ENCODE measurements around the gene PPP3CA. TPM values are rescaled to one million over a fixed set of nuclear protein-coding genes. Genes with fewer than 3 reads are reported as not detected.
A peak's percentile ranks its signal among the peaks of the same experiment; 100 is the strongest.

The PPP3CA gene
- total and polyA plus RNA-seq, 4 donors, result 13.5 to 72.0 (median 30.7) TPM

GRCh38 chr4:101331017-101331416, 16.3 kb downstream of the PPP3CA start:
- H3K27ac ChIP-seq (ENCODE audit: low read depth in 1 of 2, low read length in 1 of 2), result no peak overlapping the region
- no peaks in the 10 kb centered on the region for H3K27me3 ChIP-seq (ENCODE audit: control insufficient read depth in 3 of 3, insufficient read depth in 3 of 3, low read length in 2 of 3)
- ATAC-seq (ENCODE audit: insufficient read depth, low FRiP score) (no peak), DNase-seq (no peak)
- WGBS, 2 donors, result 71 to 89% methylated on average over 1 of the region's 1 CpG
- TF ChIP-seq, protein P1, sequence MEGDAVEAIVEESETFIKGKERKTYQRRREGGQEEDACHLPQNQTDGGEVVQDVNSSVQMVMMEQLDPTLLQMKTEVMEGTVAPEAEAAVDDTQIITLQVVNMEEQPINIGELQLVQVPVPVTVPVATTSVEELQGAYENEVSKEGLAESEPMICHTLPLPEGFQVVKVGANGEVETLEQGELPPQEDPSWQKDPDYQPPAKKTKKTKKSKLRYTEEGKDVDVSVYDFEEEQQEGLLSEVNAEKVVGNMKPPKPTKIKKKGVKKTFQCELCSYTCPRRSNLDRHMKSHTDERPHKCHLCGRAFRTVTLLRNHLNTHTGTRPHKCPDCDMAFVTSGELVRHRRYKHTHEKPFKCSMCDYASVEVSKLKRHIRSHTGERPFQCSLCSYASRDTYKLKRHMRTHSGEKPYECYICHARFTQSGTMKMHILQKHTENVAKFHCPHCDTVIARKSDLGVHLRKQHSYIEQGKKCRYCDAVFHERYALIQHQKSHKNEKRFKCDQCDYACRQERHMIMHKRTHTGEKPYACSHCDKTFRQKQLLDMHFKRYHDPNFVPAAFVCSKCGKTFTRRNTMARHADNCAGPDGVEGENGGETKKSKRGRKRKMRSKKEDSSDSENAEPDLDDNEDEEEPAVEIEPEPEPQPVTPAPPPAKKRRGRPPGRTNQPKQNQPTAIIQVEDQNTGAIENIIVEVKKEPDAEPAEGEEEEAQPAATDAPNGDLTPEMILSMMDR (IDR thresholded peaks at IDR 0.05; ENCODE audit: control extremely low read depth, extremely low read depth), result no peak
- H3K4me1 ChIP-seq (ENCODE audit: control insufficient read depth in 5 of 5, insufficient read depth in 5 of 5, low read length in 5 of 5), result peaks cover 0 to 22% (median 0%) of the 10 kb centered on the region in 5 donors
- H3K36me3 ChIP-seq (ENCODE audit: control insufficient read depth in 4 of 4, insufficient read depth in 4 of 4, low read length in 4 of 4), result no peaks in the 10 kb centered on the region
- no peaks in the 10 kb centered on the region for H3K9me3 ChIP-seq (ENCODE audit: control insufficient read depth in 4 of 4, insufficient read depth in 3 of 4, low read length in 3 of 4)
- H3K4me3 ChIP-seq, result no peak overlapping the region
- no peak overlapping the region for H3K9ac ChIP-seq (ENCODE audit: insufficient read depth in 1 of 2, low read length in 2 of 2)

- DNase-seq (no peak), ATAC-seq (ENCODE audit: insufficient read depth, low FRiP score) (no peak)
- Histone ChIP-seq H3K9me3 (ENCODE audit: control insufficient read depth in 4 of 4, insufficient read depth in 3 of 4, low read length in 3 of 4) (no peaks in the 10 kb centered on the region), H3K27ac (ENCODE audit: low read depth in 1 of 2, low read length in 1 of 2) (peak overlapping the region in 1 of 2 donors; percentile 9), H3K4me3 (no peak overlapping the region), H3K9ac (ENCODE audit: insufficient read depth in 1 of 2, low read length in 2 of 2) (no peak overlapping the region), H3K27me3 (ENCODE audit: control insufficient read depth in 3 of 3, insufficient read depth in 3 of 3, low read length in 2 of 3) (no peaks in the 10 kb centered on the region), H3K36me3 (ENCODE audit: control insufficient read depth in 4 of 4, insufficient read depth in 4 of 4, low read length in 4 of 4) (no peaks in the 10 kb centered on the region), H3K4me1 (ENCODE audit: control insufficient read depth in 5 of 5, insufficient read depth in 5 of 5, low read length in 5 of 5) (peaks cover 0 to 16% (median 0%) of the 10 kb centered on the region in 5 donors)
- TF ChIP-seq, protein P1 (IDR thresholded peaks at IDR 0.05; ENCODE audit: control extremely low read depth, extremely low read depth), result no peak
- WGBS, 2 donors, result 75 to 97% methylated on average over 1 of the region's 1 CpG
Observed at GRCh38 chr4:101329592-101329991, 17.7 kb downstream of the PPP3CA start.

DNA sequence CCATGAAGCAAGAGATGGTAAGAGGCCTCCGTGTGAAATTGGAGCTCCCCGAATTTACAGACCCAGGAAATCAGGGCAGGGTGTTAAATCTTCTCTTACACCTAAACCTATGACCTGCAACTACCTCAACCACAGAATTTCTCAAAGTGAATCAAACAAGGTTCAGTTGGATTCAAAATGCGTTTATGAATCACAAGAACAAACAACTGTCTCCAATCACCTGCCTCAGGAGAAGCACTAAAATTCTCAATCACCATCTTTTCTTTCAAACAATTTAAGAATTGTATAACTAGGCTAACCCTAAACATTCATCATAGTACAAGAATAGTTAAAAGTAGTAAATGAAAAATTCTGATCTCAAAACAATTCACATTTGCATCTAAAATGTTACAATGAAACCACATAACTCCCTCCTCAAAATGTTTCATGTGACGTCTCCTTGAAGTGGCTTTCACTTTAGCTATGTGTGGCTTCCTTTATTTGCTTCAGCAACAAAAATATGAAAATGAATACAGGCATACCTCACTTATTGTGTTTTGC, 19.2 kb downstream of the PPP3CA start:
- TF ChIP-seq, protein P1 (IDR thresholded peaks at IDR 0.05; ENCODE audit: control extremely low read depth, extremely low read depth), result no peak
- no peak overlapping the region for H3K9ac ChIP-seq (ENCODE audit: insufficient read depth in 1 of 2, low read length in 2 of 2)
- no peak overlapping the region for H3K27ac ChIP-seq (ENCODE audit: low read depth in 1 of 2, low read length in 1 of 2)
- no peaks in the 10 kb centered on the region for H3K36me3 ChIP-seq (ENCODE audit: control insufficient read depth in 4 of 4, insufficient read depth in 4 of 4, low read length in 4 of 4)
- H3K4me3 ChIP-seq, result no peak overlapping the region
- H3K9me3 ChIP-seq (ENCODE audit: control insufficient read depth in 4 of 4, insufficient read depth in 3 of 4, low read length in 3 of 4), result no peaks in the 10 kb centered on the region
- 69 to 74% methylated on average over 4 of the region's 4 CpGs for WGBS, 2 donors
- ATAC-seq (ENCODE audit: insufficient read depth, low FRiP score), result no peak
- peaks cover 0 to 14% (median 0%) of the 10 kb centered on the region in 5 donors for H3K4me1 ChIP-seq (ENCODE audit: control insufficient read depth in 5 of 5, insufficient read depth in 5 of 5, low read length in 5 of 5)
- DNase-seq, result no peak
- no peaks in the 10 kb centered on the region for H3K27me3 ChIP-seq (ENCODE audit: control insufficient read depth in 3 of 3, insufficient read depth in 3 of 3, low read length in 2 of 3)

GRCh38 chr4:101326576-101326975, 20.8 kb downstream of the PPP3CA start:
- ATAC-seq (ENCODE audit: insufficient read depth, low FRiP score) (no peak), DNase-seq (no peak)
- no peaks in the 10 kb centered on the region for H3K27me3 ChIP-seq (ENCODE audit: control insufficient read depth in 3 of 3, insufficient read depth in 3 of 3, low read length in 2 of 3)
- no peaks in the 10 kb centered on the region for H3K36me3 ChIP-seq (ENCODE audit: control insufficient read depth in 4 of 4, insufficient read depth in 4 of 4, low read length in 4 of 4)
- H3K4me1 ChIP-seq (ENCODE audit: control insufficient read depth in 5 of 5, insufficient read depth in 5 of 5, low read length in 5 of 5), result peaks cover 0 to 18% (median 0%) of the 10 kb centered on the region in 5 donors
- H3K27ac ChIP-seq (ENCODE audit: low read depth in 1 of 2, low read length in 1 of 2), result no peak overlapping the region
- H3K9me3 ChIP-seq (ENCODE audit: control insufficient read depth in 4 of 4, insufficient read depth in 3 of 4, low read length in 3 of 4), result no peaks in the 10 kb centered on the region
- 82 to 94% methylated on average over 1 of the region's 1 CpG for WGBS, 2 donors
- TF ChIP-seq, protein P1 (IDR thresholded peaks at IDR 0.05; ENCODE audit: control extremely low read depth, extremely low read depth), result no peak
- H3K4me3 ChIP-seq, result no peak overlapping the region
- no peak overlapping the region for H3K9ac ChIP-seq (ENCODE audit: insufficient read depth in 1 of 2, low read length in 2 of 2)
